Stimulated activated CD4-positive, alpha-beta T cell treated with anti-CD3 and anti-CD28 coated beads, Interleukin-4, amount 100 ng/mL, for 24 hours (primary cell): Measurements from ENCODE around the gene RNF6.
"Not testable (repeated sequence)": the region's sequence is repeated elsewhere in the genome, so short reads cannot be mapped to it uniquely, and the experiment has no call there.

Experiments
- DNase-seq: peaks from one replicate; pipeline ENCODE4 v3.0.0-alpha.2; 2020

RNF6 gene

GRCh38 chr13:26221721-26222519 is at the start of gene RNF6:
Gene RNF6 (minus strand): TSS chr13:26222314. CDS start chr13:26219649, 2,665 bp downstream.
- DNase-seq, result peak; percentile 88

- no peak for DNase-seq
These were observed 48.6 kb upstream of the RNF6 start for GRCh38 chr13:26270707-26271106.

- no peak for DNase-seq
These were observed 44.2 kb upstream of the RNF6 start for GRCh38 chr13:26266311-26266710.

- DNase-seq, result no peak
These were observed 40.0 kb upstream of the RNF6 start for GRCh38 chr13:26262156-26262555.

- DNase-seq, result no peak
These were observed 37.5 kb upstream of the RNF6 start for GRCh38 chr13:26259634-26260033.

GRCh38 chr13:26257049-26257448 is 34.9 kb upstream of the RNF6 start:
- DNase-seq, result no peak

GRCh38 chr13:26255691-26256277 is 33.7 kb upstream of the RNF6 start:
- DNase-seq, result no peak

GRCh38 chr13:26255115-26255514 is 33.0 kb upstream of the RNF6 start:
- DNase-seq, result no peak

- peak; percentile 50 for DNase-seq
These were observed 32.5 kb upstream of the RNF6 start for GRCh38 chr13:26254583-26255111.

- peak; percentile 89 for DNase-seq
These were observed 31.9 kb upstream of the RNF6 start, which contains the start of gene CDK8 for GRCh38 chr13:26253787-26254582. Gene CDK8 (plus strand): TSS chr13:26254129. CDS start chr13:26254642, 513 bp downstream.

- no peak for DNase-seq
These were observed 31.2 kb upstream of the RNF6 start for GRCh38 chr13:26253262-26253786.

GRCh38 chr13:26252006-26252405 is 29.9 kb upstream of the RNF6 start:
- DNase-seq, result not testable (repeated sequence)

GRCh38 chr13:26249551-26249950 is 27.4 kb upstream of the RNF6 start:
- no peak for DNase-seq

- DNase-seq, result no peak
These were observed 25.5 kb upstream of the RNF6 start for GRCh38 chr13:26247608-26248007.

- DNase-seq, result no peak
These were observed 24.9 kb upstream of the RNF6 start for GRCh38 chr13:26247011-26247410.

GRCh38 chr13:26246154-26246553 is 24.0 kb upstream of the RNF6 start:
- DNase-seq, result no peak

GRCh38 chr13:26236296-26236695 is 14.2 kb upstream of the RNF6 start:
- no peak for DNase-seq

GRCh38 chr13:26230703-26231102 is 8.6 kb upstream of the RNF6 start:
- DNase-seq, result no peak

GRCh38 chr13:26229080-26229615 is 7.0 kb upstream of the RNF6 start:
- DNase-seq, result no peak

GRCh38 chr13:26228096-26228495 is 6.0 kb upstream of the RNF6 start:
- no peak for DNase-seq

GRCh38 chr13:26227166-26227971 is 5.3 kb upstream of the RNF6 start:
- no peak for DNase-seq
